HepG2 (cell line): ENCODE results near the gene PLA2G4D. TPM values are rescaled to one million over a fixed set of nuclear protein-coding genes. Genes with fewer than 3 reads are reported as not detected.
A peak's percentile ranks its signal among the peaks of the same experiment; 100 is the strongest.

Experiments
- ARID4A ChIP-seq: sonication (generic); formaldehyde crosslinking; IDR thresholded peaks from 2 replicates; pipeline ENCODE4 v1.5.0; 2020; ENCODE audit warnings: mild to moderate bottlenecking, missing genetic modification reagents, borderline replicate concordance
- KDM2A ChIP-seq: sonication (generic); formaldehyde crosslinking; IDR thresholded peaks from 2 replicates; pipeline ENCODE4 v1.4.0; 2020; ENCODE audit warnings: low read depth, missing genetic modification reagents, borderline replicate concordance
- KDM5B ChIP-seq: sonication (generic); formaldehyde crosslinking; IDR thresholded peaks from 2 replicates; pipeline ENCODE4 v1.4.0; 2020; ENCODE audit warnings: missing genetic modification reagents, mild to moderate bottlenecking, borderline replicate concordance
- NCOA5 ChIP-seq: sonication (generic); formaldehyde crosslinking; IDR thresholded peaks from 2 replicates; pipeline ENCODE4 v1.4.0; 2020; ENCODE audit warnings: missing genetic modification reagents
- NFIC ChIP-seq: IDR thresholded peaks from 2 replicates; pipeline ENCODE4 v1.6.1; 2012; ENCODE audit warnings: mild to moderate bottlenecking, low read length, inconsistent platforms
- NONO ChIP-seq, 2 experiments: fragments of 450-650 bp in 1 of 2; sonication (generic) in 1 of 2; formaldehyde crosslinking in 1 of 2; IDR thresholded peaks in 1 of 2; conservative IDR thresholded peaks in 1 of 2; 2 replicates each; pipeline versions ENCODE4 v1.6.1 to v1.8.0; 2017 to 2022; ENCODE audit warnings: mild to moderate bottlenecking in 1 of 2, missing genetic modification reagents in 1 of 2, moderate library complexity in 1 of 2
- PAXIP1 ChIP-seq: sonication (generic); formaldehyde crosslinking; conservative IDR thresholded peaks from 2 replicates; pipeline ENCODE4 v1.4.0; 2020; ENCODE audit warnings: mild to moderate bottlenecking, missing genetic modification reagents, moderate library complexity
- SIN3B ChIP-seq: fragments of 150-350 bp; IDR thresholded peaks from 2 replicates; pipeline ENCODE4 v1.6.1; 2014; ENCODE audit warnings: low read length
- SOX5 ChIP-seq: IDR thresholded peaks from 2 replicates; pipeline ENCODE4 v1.6.1; 2016; ENCODE audit warnings: borderline replicate concordance
- THAP7 ChIP-seq: sonication (generic); formaldehyde crosslinking; IDR thresholded peaks from 2 replicates; pipeline ENCODE4 v1.8.1; 2023; ENCODE audit warnings: mild to moderate bottlenecking, missing genetic modification reagents
- THRA ChIP-seq: sonication (generic); formaldehyde crosslinking; IDR thresholded peaks from 2 replicates; pipeline ENCODE4 v1.4.0; 2020; ENCODE audit warnings: missing genetic modification reagents, borderline replicate concordance
- ZFP82 ChIP-seq: sonication (generic); formaldehyde crosslinking; IDR thresholded peaks from 2 replicates; pipeline ENCODE4 v1.5.1; 2020; ENCODE audit warnings: mild to moderate bottlenecking, missing genetic modification reagents, borderline replicate concordance
- ZHX1 ChIP-seq: sonication (generic); formaldehyde crosslinking; IDR thresholded peaks from 2 replicates; pipeline ENCODE4 v1.8.1; 2022; ENCODE audit warnings: low read depth, mild to moderate bottlenecking, missing genetic modification reagents
- ZNF572 ChIP-seq: sonication (generic); formaldehyde crosslinking; IDR thresholded peaks from 2 replicates; pipeline ENCODE4 v1.5.1; 2020; ENCODE audit warnings: mild to moderate bottlenecking, missing genetic modification reagents
- ZNF749 ChIP-seq: sonication (generic); formaldehyde crosslinking; IDR thresholded peaks from 2 replicates; pipeline ENCODE4 v1.8.0; 2022; ENCODE audit warnings: mild to moderate bottlenecking, missing genetic modification reagents, moderate library complexity, borderline replicate concordance
- ZSCAN21 ChIP-seq: sonication (generic); formaldehyde crosslinking; IDR thresholded peaks from 2 replicates; pipeline ENCODE4 v1.8.0; 2022; ENCODE audit warnings: mild to moderate bottlenecking, missing genetic modification reagents, moderate library complexity, borderline replicate concordance
- polyA plus RNA-seq, 8 experiments: library from polyadenylated mRNA; depleted of rRNA in 3 of 8; stranded (reverse) in 7 of 8; unstranded in 1 of 8; fragments of >200 nt; fragmentation: Illumina TruSeq in 4 of 8; extraction: Trizol in 4 of 8; gene quantifications; 2 replicates each; pipeline versions ENCODE4 v1.2.1 to v1.2.3, GENCODE V29; 2011 to 2016; ENCODE audit warnings: low read depth in 4 of 8, missing spikeins in 1 of 8, mixed read lengths in 1 of 8; ENCODE audit not compliant: insufficient read depth in 1 of 8
- total RNA-seq, 5 experiments: library from RNA; depleted of rRNA; stranded (reverse); fragments of >200 nt; fragmentation: Illumina TruSeq; extraction: Trizol; gene quantifications; 2 replicates each; pipeline ENCODE4 v1.2.3, GENCODE V29; 2016; ENCODE audit warnings: low read depth in 1 of 5

Gene PLA2G4D
- total and polyA plus RNA-seq, 2 of the 13 experiments (the other 11 are each of a cell fraction or from before 2014, with no cell fraction given), result 0.04 to 0.21 TPM

- TF ChIP-seq PAXIP1 (CRISPR knock-in tag) (peak; percentile 90), ZNF749 (CRISPR knock-in tag) (no peak), SOX5 (CRISPR knock-in tag) (peak; percentile 96), ZFP82 (CRISPR knock-in tag) (no peak), ARID4A (peak; percentile 62; the same call in 1 of the 2 replicates), NCOA5 (no peak), KDM2A (CRISPR knock-in tag) (peak; percentile 58; the same call in 1 of the 2 replicates), KDM5B (CRISPR knock-in tag) (no peak), ZNF572 (CRISPR knock-in tag) (no peak), THAP7 (CRISPR knock-in tag) (no peak), ZHX1 (CRISPR knock-in tag) (no peak), NONO (IDR thresholded peaks at IDR 0.05) (no peak), NONO (CRISPR knock-in tag; conservative IDR thresholded peaks at IDR 0.05) (peak; percentile 68; the same call in 1 of the 2 replicates), ZSCAN21 (no peak), SIN3B (peak; percentile 27; the same call in 1 of the 2 replicates), THRA (0 out of 2 replicates have a peak, but pooled peaks have one; percentile 17), NFIC (peak; percentile 70)
Observed at GRCh38 chr15:42138968-42139386, 44.6 kb upstream of the PLA2G4D start (continued).
